CD14-positive monocyte (primary cell): ENCODE measurements around the gene GRHPR. TPM values are rescaled to one million over a fixed set of nuclear protein-coding genes. Genes with fewer than 3 reads are reported as not detected.

ENCODE experiments used
- DNase-seq, 3 donors: peaks; one replicate each; pipeline ENCODE4 v3.0.0-alpha.2; 2011 to 2022
- H2AFZ ChIP-seq: 2 replicates; pipeline ENCODE4 v1.6.0; 2012; ENCODE audit warnings: mild to moderate bottlenecking, low read depth, low read length, inconsistent platforms; ENCODE audit not compliant: insufficient read depth, poor library complexity, severe bottlenecking
- H3K27ac ChIP-seq, 2 donors: 1 replicate in 1 of 2; 2 replicates in 1 of 2; pipeline ENCODE4 v1.5.1; 2012 to 2013; ENCODE audit warnings: low read length in 2 of 2, control low read depth in 1 of 2, inconsistent platforms in 1 of 2, low read depth in 1 of 2, mild to moderate bottlenecking in 1 of 2
- H3K27me3 ChIP-seq, 2 donors: one replicate each; pipeline versions ENCODE4 v1.6.0 to v1.6.1; 2011 to 2013; ENCODE audit warnings: low read length in 2 of 2; ENCODE audit not compliant: control insufficient read depth in 2 of 2, insufficient read depth in 2 of 2
- H3K36me3 ChIP-seq, 2 donors: replicated peaks in 1 of 2; 1 replicate in 1 of 2; 2 replicates in 1 of 2; pipeline versions ENCODE4 v1.5.1 to v1.6.1; 2012 to 2013; ENCODE audit warnings: low read length in 2 of 2, control low read depth in 1 of 2, inconsistent platforms in 1 of 2, mild to moderate bottlenecking in 1 of 2; ENCODE audit not compliant: insufficient read depth in 2 of 2, control insufficient read depth in 1 of 2
- H3K4me1 ChIP-seq, 2 donors: 1 replicate in 1 of 2; 2 replicates in 1 of 2; pipeline versions ENCODE4 v1.5.1 to v1.6.1; 2012 to 2013; ENCODE audit warnings: low read length in 2 of 2, control low read depth in 1 of 2, inconsistent platforms in 1 of 2, mild to moderate bottlenecking in 1 of 2, moderate library complexity in 1 of 2; ENCODE audit not compliant: insufficient read depth in 2 of 2, control insufficient read depth in 1 of 2
- H3K4me2 ChIP-seq: replicated peaks from 2 replicates; pipeline ENCODE3; 2012; ENCODE audit warnings: low read length, moderate library complexity, mild to moderate bottlenecking; ENCODE audit not compliant: poor library complexity, severe bottlenecking; ENCODE audit errors: extremely low read depth
- H3K4me3 ChIP-seq, 3 experiments: fragments of 200-600 bp in 1 of 3; sonication (generic) in 1 of 3; replicated peaks in 1 of 3; 1 replicate in 2 of 3; 2 replicates in 1 of 3; pipeline ENCODE4 v1.5.1; 2011 to 2013; ENCODE audit warnings: low read length in 3 of 3, mild to moderate bottlenecking in 3 of 3, control low read depth in 2 of 3, low read depth in 2 of 3, inconsistent platforms in 1 of 3, moderate library complexity in 1 of 3
- H3K79me2 ChIP-seq: 2 replicates; pipeline ENCODE4 v1.6.0; 2012; ENCODE audit warnings: mild to moderate bottlenecking, control low read depth, inconsistent platforms, low read length, moderate library complexity; ENCODE audit not compliant: insufficient read depth
- H3K9ac ChIP-seq: 2 replicates; pipeline ENCODE4 v1.6.0; 2017; ENCODE audit warnings: low read length, mild to moderate bottlenecking; ENCODE audit not compliant: insufficient read depth, poor library complexity, severe bottlenecking
- H3K9me3 ChIP-seq, 2 donors: replicated peaks in 1 of 2; 1 replicate in 1 of 2; 2 replicates in 1 of 2; pipeline versions ENCODE4 v1.5.1 to v1.6.1; 2012 to 2013; ENCODE audit warnings: low read length in 2 of 2, control low read depth in 1 of 2; ENCODE audit not compliant: control insufficient read depth in 1 of 2, insufficient read depth in 1 of 2
- H4K20me1 ChIP-seq: 2 replicates; pipeline ENCODE4 v1.6.0; 2012; ENCODE audit warnings: mild to moderate bottlenecking, low read length, control low read depth, moderate library complexity; ENCODE audit not compliant: insufficient read depth
- H3K27ac Mint-ChIP-seq, 7 donors: one replicate each; pipeline ENCODE4 v1.8.0; 2020; ENCODE audit warnings: mild to moderate bottlenecking in 7 of 7, mixed read lengths in 7 of 7, moderate library complexity in 6 of 7, inconsistent platforms in 2 of 7
- H3K27me3 Mint-ChIP-seq, 3 donors: one replicate each; pipeline ENCODE4 v1.8.0; 2021 to 2022; ENCODE audit warnings: low read depth in 3 of 3, mild to moderate bottlenecking in 3 of 3, mixed read lengths in 3 of 3, moderate library complexity in 3 of 3, inconsistent platforms in 1 of 3
- H3K36me3 Mint-ChIP-seq, 2 donors: one replicate each; pipeline ENCODE4 v1.8.0; 2020; ENCODE audit warnings: mixed read lengths in 2 of 2, inconsistent platforms in 1 of 2, mild to moderate bottlenecking in 1 of 2
- H3K4me1 Mint-ChIP-seq: one replicate; pipeline ENCODE4 v1.8.0; 2020; ENCODE audit warnings: mild to moderate bottlenecking, mixed read lengths
- H3K4me3 Mint-ChIP-seq, 2 donors: one replicate each; pipeline ENCODE4 v1.8.0; 2020; ENCODE audit warnings: mild to moderate bottlenecking in 2 of 2, mixed read lengths in 2 of 2, moderate library complexity in 1 of 2
- H3K9me3 Mint-ChIP-seq, 7 donors: one replicate each; pipeline ENCODE4 v1.8.0; 2020 to 2022; ENCODE audit warnings: mixed read lengths in 7 of 7, mild to moderate bottlenecking in 6 of 7, moderate library complexity in 6 of 7, inconsistent platforms in 2 of 7
- WGBS: methylation state at CpG from one replicate; pipeline ENCODE4 v1.1.5; 2013; ENCODE audit warnings: missing lambda C conversion rate; ENCODE audit not compliant: insufficient coverage; 5-methylcytosine and 5-hydroxymethylcytosine counted together
- intact Hi-C, 2 donors: fragments of 100-400 bp; cut with micrococcal nuclease; formaldehyde crosslinking; loops; one replicate each; pipeline versions ENCODE4 v1.15.0 to v1.15.1; 2023
- polyA plus RNA-seq, 3 donors: library from polyadenylated mRNA; depleted of rRNA in 1 of 3; unstranded in 2 of 3; stranded (reverse) in 1 of 3; fragments of 300-500 nt in 2 of 3; fragments of >200 nt in 1 of 3; fragmentation: Illumina TruSeq in 2 of 3; gene quantifications; 1 replicate in 2 of 3; 2 replicates in 1 of 3; pipeline ENCODE4 v1.2.3, GENCODE V29; 2012 to 2021
- TF ChIP-seq, protein P1 (sequence below): fragments of 200-600 bp; IDR thresholded peaks from one replicate; pipeline ENCODE4 v1.8.0; 2022; ENCODE audit warnings: antibody characterized with exemption, mild to moderate bottlenecking

Gene GRHPR
- polyA plus RNA-seq, 3 donors = 73.8 to 96.6 (median 80.9) TPM

DNA sequence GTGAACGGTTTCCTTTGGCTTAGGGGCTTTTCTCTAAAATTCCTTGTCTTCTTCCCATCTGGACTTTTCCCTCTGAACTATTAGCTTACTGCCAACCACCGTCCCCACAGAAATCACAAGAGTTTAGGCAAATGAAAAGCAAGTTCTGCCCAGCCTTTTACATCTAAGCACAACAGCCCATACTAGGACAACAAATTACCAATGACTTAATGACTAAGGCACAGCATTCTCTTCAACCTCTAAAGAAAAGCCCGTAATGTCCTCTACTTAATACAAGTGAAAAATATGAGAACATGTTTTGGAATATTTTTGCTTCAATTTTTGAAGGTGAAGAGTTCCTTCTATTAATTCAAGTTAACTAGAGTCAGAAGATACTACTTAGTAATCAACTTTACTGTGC lies 41.5 kb downstream of the GRHPR start:
- Histone ChIP-seq H3K79me2 (peaks cover 44% of the 10 kb centered on the region), H3K4me1 (peaks cover 15 to 24% of the 10 kb centered on the region in 2 donors), H3K4me2 (peak overlapping the region; percentile 83), H4K20me1 (no peaks in the 10 kb centered on the region), H3K9ac (no peak overlapping the region), H3K27me3 (no peaks in the 10 kb centered on the region), H3K9me3 (no peaks in the 10 kb centered on the region), H3K36me3 (no peaks in the 10 kb centered on the region), H3K4me3 (peak overlapping the region; percentile 89 to 92 (median 91)), H2AFZ (peak overlapping the region; percentile 78), H3K27ac (peak overlapping the region in 1 of 2 donors; percentile 95)
- Mint-ChIP-seq H3K36me3 (peaks cover 1 to 4% of the 10 kb centered on the region in 2 donors), H3K4me1 (peaks cover 27% of the 10 kb centered on the region), H3K9me3 (no peaks in the 10 kb centered on the region), H3K27me3 (peaks cover 0 to 3% (median 2%) of the 10 kb centered on the region in 3 donors), H3K27ac (peak overlapping the region in 5 of 7 donors; percentile 96 to 98 (median 98)), H3K4me3 (peak overlapping the region; percentile 94 to 95)
- intact Hi-C loops = loop anchor here in 1 of 2 donors (2.0 kb wide), 1 partner anchor 21 kb away; the partner anchor contains the start of gene POLR1E
- TF ChIP-seq, protein P1, sequence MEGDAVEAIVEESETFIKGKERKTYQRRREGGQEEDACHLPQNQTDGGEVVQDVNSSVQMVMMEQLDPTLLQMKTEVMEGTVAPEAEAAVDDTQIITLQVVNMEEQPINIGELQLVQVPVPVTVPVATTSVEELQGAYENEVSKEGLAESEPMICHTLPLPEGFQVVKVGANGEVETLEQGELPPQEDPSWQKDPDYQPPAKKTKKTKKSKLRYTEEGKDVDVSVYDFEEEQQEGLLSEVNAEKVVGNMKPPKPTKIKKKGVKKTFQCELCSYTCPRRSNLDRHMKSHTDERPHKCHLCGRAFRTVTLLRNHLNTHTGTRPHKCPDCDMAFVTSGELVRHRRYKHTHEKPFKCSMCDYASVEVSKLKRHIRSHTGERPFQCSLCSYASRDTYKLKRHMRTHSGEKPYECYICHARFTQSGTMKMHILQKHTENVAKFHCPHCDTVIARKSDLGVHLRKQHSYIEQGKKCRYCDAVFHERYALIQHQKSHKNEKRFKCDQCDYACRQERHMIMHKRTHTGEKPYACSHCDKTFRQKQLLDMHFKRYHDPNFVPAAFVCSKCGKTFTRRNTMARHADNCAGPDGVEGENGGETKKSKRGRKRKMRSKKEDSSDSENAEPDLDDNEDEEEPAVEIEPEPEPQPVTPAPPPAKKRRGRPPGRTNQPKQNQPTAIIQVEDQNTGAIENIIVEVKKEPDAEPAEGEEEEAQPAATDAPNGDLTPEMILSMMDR = no peak
- no peak for DNase-seq
- 100% methylated on average over 1 of the region's 3 CpGs for WGBS

DNA sequence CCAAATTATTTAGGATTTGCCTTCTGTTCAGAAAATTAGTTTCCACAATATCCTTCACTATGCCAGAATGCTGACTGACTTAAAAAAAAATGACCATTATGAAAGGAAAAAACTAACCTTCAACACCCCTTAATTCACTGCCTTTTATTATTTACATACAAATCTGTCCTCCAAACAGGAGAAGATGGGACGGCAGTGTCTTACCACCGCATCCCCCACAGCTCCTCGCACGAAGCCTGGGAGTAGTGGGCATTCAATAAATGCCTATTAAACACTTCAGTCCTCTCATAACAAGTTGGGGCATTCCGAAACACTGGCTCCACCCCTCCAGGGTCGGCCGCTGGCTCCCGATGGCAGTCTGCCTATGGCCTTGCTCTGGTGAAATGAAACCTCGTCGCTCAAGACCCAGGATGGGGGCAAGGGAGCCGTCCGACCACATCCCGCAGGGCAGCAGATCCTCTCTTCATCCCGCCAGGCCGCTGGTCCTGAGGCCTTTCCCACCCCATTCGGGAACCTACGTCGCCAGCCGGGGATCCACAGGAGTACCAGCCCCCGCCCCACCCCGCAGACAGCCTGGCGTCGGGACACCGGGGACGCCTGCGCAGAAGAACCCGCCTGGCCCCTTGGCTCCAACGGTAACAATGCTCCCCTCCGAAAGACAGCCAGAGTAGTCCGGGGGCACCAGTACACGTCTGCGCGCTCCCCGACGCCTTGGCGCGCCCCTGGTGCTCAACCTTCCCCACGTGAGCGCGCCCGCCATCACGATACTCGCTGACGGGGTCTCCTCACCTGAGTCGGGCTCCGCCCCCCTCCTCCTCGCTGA lies 42.1 kb downstream of the GRHPR start:
- peak; percentile 37 to 78 (median 59) for DNase-seq
- Histone ChIP-seq H3K4me3 (peak overlapping the region; percentile 89 to 92 (median 91)), H3K4me1 (peaks cover 15 to 24% of the 10 kb centered on the region in 2 donors), H3K4me2 (peak overlapping the region; percentile 83), H3K79me2 (peaks cover 44% of the 10 kb centered on the region), H3K27ac (peak overlapping the region; percentile 92 to 95), H4K20me1 (no peaks in the 10 kb centered on the region), H3K9me3 (no peaks in the 10 kb centered on the region), H2AFZ (peak overlapping the region; percentile 78), H3K36me3 (no peaks in the 10 kb centered on the region), H3K9ac (peak overlapping the region; percentile 95), H3K27me3 (no peaks in the 10 kb centered on the region)
- under 1% methylated on average over 40 of the region's 47 CpGs for WGBS
- peak overlapping the region; percentile 94 to 95 for H3K4me3 Mint-ChIP-seq
- TF ChIP-seq, protein P1 = no peak
- peak overlapping the region; percentile 96 to 98 (median 98) for H3K27ac Mint-ChIP-seq
- H3K36me3 Mint-ChIP-seq = peaks cover 1 to 4% of the 10 kb centered on the region in 2 donors
- no peaks in the 10 kb centered on the region for H3K9me3 Mint-ChIP-seq
- H3K27me3 Mint-ChIP-seq = peaks cover 0 to 3% (median 2%) of the 10 kb centered on the region in 3 donors
- intact Hi-C loops = loop anchor here (2.0 to 5.0 kb wide), 4 partner anchors 20 to 1062 kb away; partner anchors contain the start of genes TOMM5 (in 2 of the 2), GRHPR (in 1 of the 2), POLR1E (in 1 of the 2) and RNF38 (in 1 of the 2)
- peaks cover 27% of the 10 kb centered on the region for H3K4me1 Mint-ChIP-seq
